ENCODE measurements around the gene MISP3. TPM values are rescaled to one million over a fixed set of nuclear protein-coding genes. Genes with fewer than 3 reads are reported as not detected.

The MISP3 gene
- polyA plus RNA-seq, 1 donor (not counting 4 experiments of a cell fraction or from before 2014, with no cell fraction given): 0.79 TPM

GRCh38 chr19:14062558-14062855, 10.1 kb upstream of the MISP3 start:
- no peak overlapping the region for H3K4me2 ChIP-seq (ENCODE audit: control insufficient read depth, extremely low read depth, insufficient read depth, low read depth, low read length)

GRCh38 chr19:14063105-14063504, 9.5 kb upstream of the MISP3 start:
- dilution Hi-C loops (cut with MboI; ENCODE audit: extremely low pct_ligation_motif_present, low sequenced_read_pairs): no loop called here
- H2AFZ ChIP-seq (ENCODE audit: control insufficient read depth, low read length): no peak overlapping the region
- H3K4me2 ChIP-seq (ENCODE audit: control insufficient read depth, extremely low read depth, insufficient read depth, low read depth, low read length): no peak overlapping the region
- H3K9ac ChIP-seq (ENCODE audit: control insufficient read depth, extremely low read depth, insufficient read depth, low read length): no peak overlapping the region
- H3K36me3 ChIP-seq (ENCODE audit: control insufficient read depth in 2 of 2, extremely low read depth in 1 of 2, insufficient read depth in 2 of 2, low read length in 2 of 2): no peaks in the 10 kb centered on the region
- DNase-seq (ENCODE audit: low read depth, low spot score): no peak
- no peak overlapping the region for H3K4me3 ChIP-seq (ENCODE audit: control insufficient read depth in 2 of 3, extremely low read depth in 1 of 3, insufficient read depth in 2 of 3, low read depth in 1 of 3, low read length in 3 of 3)
- H3K9me1 ChIP-seq (ENCODE audit: control insufficient read depth, extremely low read depth, insufficient read depth, low read length): no peaks in the 10 kb centered on the region
- H3K79me2 ChIP-seq (ENCODE audit: control insufficient read depth, insufficient read depth, low read length): no peaks in the 10 kb centered on the region
- TF ChIP-seq EZH2 (IDR thresholded peaks at IDR 0.05; ENCODE audit: low read length) (no peak), CTCF (optimal IDR thresholded peaks at IDR 0.05 in 1 of 3, IDR thresholded peaks at IDR 0.05 in 1 of 3, conservative IDR thresholded peaks at IDR 0.05 in 1 of 3; ENCODE audit: extremely low read depth in 1 of 3, insufficient read depth in 2 of 3, low read length in 3 of 3) (no peak)
- H3K27me3 ChIP-seq (ENCODE audit: control insufficient read depth, extremely low read depth, insufficient read depth, low read length): peaks cover 26% of the 10 kb centered on the region
- FAIRE-seq: no peak
- H3K4me1 ChIP-seq (ENCODE audit: control insufficient read depth, extremely low read depth, insufficient read depth, low read length): no peaks in the 10 kb centered on the region
- H3K27ac ChIP-seq (ENCODE audit: control insufficient read depth, insufficient read depth, low read length): no peak overlapping the region
- H4K20me1 ChIP-seq (ENCODE audit: control insufficient read depth, extremely low read depth, insufficient read depth, low read length): no peaks in the 10 kb centered on the region
- no peaks in the 10 kb centered on the region for H3K9me3 ChIP-seq (ENCODE audit: control insufficient read depth, low read depth, low read length)

More at GRCh38 chr19:14062558-14062855, 10.1 kb upstream of the MISP3 start:
- Histone ChIP-seq H3K4me3 (ENCODE audit: control insufficient read depth in 2 of 3, extremely low read depth in 1 of 3, insufficient read depth in 2 of 3, low read depth in 1 of 3, low read length in 3 of 3) (no peak overlapping the region), H4K20me1 (ENCODE audit: control insufficient read depth, extremely low read depth, insufficient read depth, low read length) (no peaks in the 10 kb centered on the region), H3K27me3 (ENCODE audit: control insufficient read depth, extremely low read depth, insufficient read depth, low read length) (peaks cover 30% of the 10 kb centered on the region), H3K79me2 (ENCODE audit: control insufficient read depth, insufficient read depth, low read length) (no peaks in the 10 kb centered on the region), H3K9me1 (ENCODE audit: control insufficient read depth, extremely low read depth, insufficient read depth, low read length) (no peaks in the 10 kb centered on the region), H3K36me3 (ENCODE audit: control insufficient read depth in 2 of 2, extremely low read depth in 1 of 2, insufficient read depth in 2 of 2, low read length in 2 of 2) (no peaks in the 10 kb centered on the region), H3K9ac (ENCODE audit: control insufficient read depth, extremely low read depth, insufficient read depth, low read length) (no peak overlapping the region), H3K27ac (ENCODE audit: control insufficient read depth, insufficient read depth, low read length) (no peak overlapping the region), H3K4me1 (ENCODE audit: control insufficient read depth, extremely low read depth, insufficient read depth, low read length) (no peaks in the 10 kb centered on the region), H2AFZ (ENCODE audit: control insufficient read depth, low read length) (no peak overlapping the region), H3K9me3 (ENCODE audit: control insufficient read depth, low read depth, low read length) (no peaks in the 10 kb centered on the region)
- FAIRE-seq (no peak), DNase-seq (ENCODE audit: low read depth, low spot score) (no peak)
- dilution Hi-C loops (cut with MboI; ENCODE audit: extremely low pct_ligation_motif_present, low sequenced_read_pairs): no loop called here
- TF ChIP-seq CTCF (optimal IDR thresholded peaks at IDR 0.05 in 1 of 3, IDR thresholded peaks at IDR 0.05 in 1 of 3, conservative IDR thresholded peaks at IDR 0.05 in 1 of 3; ENCODE audit: extremely low read depth in 1 of 3, insufficient read depth in 2 of 3, low read length in 3 of 3) (no peak), EZH2 (IDR thresholded peaks at IDR 0.05; ENCODE audit: low read length) (no peak)
